HCT116 (cell line): ENCODE data around the gene LY6G6C. TPM values are rescaled to one million over a fixed set of nuclear protein-coding genes. Genes with fewer than 3 reads are reported as not detected.

Experiments
- ATAC-seq: fragments of 200-7000 bp; cut with Tn5 transposase; 2 replicates; pipeline ENCODE4 v1.9.1; 2020; ENCODE audit warnings: mild to moderate bottlenecking, moderate library complexity
- BruUV-seq: library from RNA; stranded (reverse); fragments of 400-500 nt; replicated peaks from 2 replicates; lab custom pipeline; 2021; lab: Mats Ljungman, UMichigan
- CTCF ChIA-PET: fragments of 300-600 bp; sonication (Branson Sonifier 250); formaldehyde crosslinking; loops from one replicate; lab custom pipeline; 2021; ENCODE audit warnings: antibody characterized with exemption; lab: Charles Lee
- POLR2A ChIA-PET: fragments of 300-600, 350-600 bp; sonication (Branson Sonifier 250); formaldehyde crosslinking; loops from one replicate; lab custom pipeline; 2021; ENCODE audit warnings: antibody characterized with exemption; lab: Charles Lee
- RAD21 ChIA-PET, 2 experiments: fragments of 300-600 bp; sonication (Branson Sonifier 250); formaldehyde crosslinking; loops; one replicate each; lab custom pipeline; 2023; ENCODE audit warnings: low total read pairs in 2 of 2; ENCODE audit not compliant: uncharacterized antibody in 2 of 2, unreplicated experiment in 2 of 2, low non-redundant PET in 1 of 2; lab: Charles Lee
- DNase-seq: peaks from one replicate; pipeline ENCODE4 v3.0.0-alpha.2; 2010; ENCODE audit warnings: low read depth, low spot score
- H2AFZ ChIP-seq: fragments of 200-600 bp; shearing (Covaris generic), sonication (generic); 2 replicates; pipeline ENCODE4 v1.6.1; 2017; ENCODE audit warnings: low read depth, mixed run types, mixed read lengths, antibody characterized with exemption, low read length; ENCODE audit not compliant: poor library complexity, severe bottlenecking
- H3K27ac ChIP-seq: 2 replicates; pipeline ENCODE4 v1.5.1; 2012; ENCODE audit warnings: low read depth, low read length
- H3K27me3 ChIP-seq: fragments of 200-600 bp; sonication (generic); 2 replicates; pipeline ENCODE4 v1.6.1; 2016; ENCODE audit warnings: mixed run types, low read length, mixed read lengths; ENCODE audit not compliant: insufficient read depth
- H3K36me3 ChIP-seq, 2 experiments: fragments of 200-500 bp in 1 of 2; fragments of 200-600 bp in 1 of 2; sonication (Bioruptor generic) in 1 of 2; sonication (generic) in 1 of 2; 2 replicates each; pipeline versions ENCODE4 v1.5.1 to v1.6.1; 2014 to 2016; ENCODE audit warnings: low read length in 2 of 2, inconsistent platforms in 1 of 2, mixed read lengths in 1 of 2, mixed run types in 1 of 2; ENCODE audit not compliant: insufficient read depth in 2 of 2, control insufficient read depth in 1 of 2
- H3K4me1 ChIP-seq, 2 experiments: fragments of 200-600 bp in 1 of 2; sonication (generic) in 1 of 2; 2 replicates each; pipeline versions ENCODE4 v1.5.1 to v1.6.1; 2012 to 2017; ENCODE audit warnings: low read length in 2 of 2, inconsistent platforms in 1 of 2, mild to moderate bottlenecking in 1 of 2, mixed read lengths in 1 of 2, mixed run types in 1 of 2, moderate library complexity in 1 of 2; ENCODE audit not compliant: insufficient read depth in 2 of 2, control insufficient read depth in 1 of 2
- H3K4me2 ChIP-seq: fragments of 200-600 bp; sonication (generic); 2 replicates; pipeline ENCODE4 v1.6.1; 2017; ENCODE audit warnings: mixed run types, low read length, mixed read lengths
- H3K4me3 ChIP-seq, 2 experiments: fragments of 200-600 bp in 1 of 2; sonication (generic) in 1 of 2; replicated peaks in 1 of 2; 2 replicates each; pipeline ENCODE4 v1.5.1; 2011 to 2016; ENCODE audit warnings: low read length in 2 of 2, control low read depth in 1 of 2, low read depth in 1 of 2, mild to moderate bottlenecking in 1 of 2, mixed read lengths in 1 of 2, mixed run types in 1 of 2
- H3K79me2 ChIP-seq: fragments of 200-600 bp; sonication (generic); 2 replicates; pipeline ENCODE4 v1.6.1; 2017; ENCODE audit warnings: mild to moderate bottlenecking, mixed run types, low read length, moderate library complexity, mixed read lengths; ENCODE audit not compliant: insufficient read depth
- H3K9ac ChIP-seq: fragments of 200-600 bp; sonication (generic); 2 replicates; pipeline ENCODE4 v1.6.1; 2016; ENCODE audit warnings: low read length, mixed read lengths
- H3K9me2 ChIP-seq: fragments of 200-600 bp; sonication (generic), shearing (Covaris generic); 2 replicates; pipeline ENCODE4 v1.6.1; 2017; ENCODE audit warnings: mixed run types, mild to moderate bottlenecking, moderate library complexity; ENCODE audit not compliant: insufficient read depth
- H3K9me3 ChIP-seq, 2 experiments: fragments of 200-500 bp in 1 of 2; fragments of 200-600 bp in 1 of 2; sonication (Bioruptor generic) in 1 of 2; sonication (generic) in 1 of 2; 2 replicates each; pipeline ENCODE4 v1.6.1; 2014 to 2017; ENCODE audit warnings: low read length in 2 of 2, mixed read lengths in 2 of 2, inconsistent platforms in 1 of 2, low read depth in 1 of 2, mild to moderate bottlenecking in 1 of 2, mixed run types in 1 of 2, moderate library complexity in 1 of 2; ENCODE audit not compliant: control insufficient read depth in 1 of 2, insufficient read depth in 1 of 2
- H4K20me1 ChIP-seq: fragments of 200-600 bp; sonication (generic), shearing (Covaris generic); 2 replicates; pipeline ENCODE4 v1.6.1; 2017; ENCODE audit warnings: mixed run types, mild to moderate bottlenecking, moderate library complexity; ENCODE audit not compliant: insufficient read depth
- CTCF ChIP-seq, 3 experiments: fragments of 200-600 bp in 1 of 3; sonication (generic) in 1 of 3; IDR thresholded peaks in 2 of 3; conservative IDR thresholded peaks in 1 of 3; 2 replicates each; pipeline ENCODE4 v1.5.1; 2012 to 2017; ENCODE audit warnings: low read depth in 2 of 3, low read length in 2 of 3, antibody characterized with exemption in 1 of 3, borderline replicate concordance in 1 of 3, control low read depth in 1 of 3, mild to moderate bottlenecking in 1 of 3, mixed read lengths in 1 of 3, mixed run types in 1 of 3, moderate library complexity in 1 of 3; ENCODE audit not compliant: insufficient read depth in 1 of 3
- EZH2phosphoT487 ChIP-seq: fragments of 200-600 bp; IDR thresholded peaks from 2 replicates; pipeline ENCODE4 v1.6.1; 2018; ENCODE audit warnings: antibody characterized with exemption, borderline replicate concordance
- intact Hi-C: fragments of 100-400 bp; cut with micrococcal nuclease; formaldehyde crosslinking; loops from 2 replicates; pipeline ENCODE4 v1.10.0; 2022
- total RNA-seq: library from RNA; stranded (reverse); gene quantifications from one replicate; pipeline ENCODE4 v1.2.1, GENCODE V29; 2021; ENCODE audit not compliant: unreplicated experiment

The LY6G6C gene
- total RNA-seq, 1 experiment from 2014 or later: 0.54 TPM

DNA sequence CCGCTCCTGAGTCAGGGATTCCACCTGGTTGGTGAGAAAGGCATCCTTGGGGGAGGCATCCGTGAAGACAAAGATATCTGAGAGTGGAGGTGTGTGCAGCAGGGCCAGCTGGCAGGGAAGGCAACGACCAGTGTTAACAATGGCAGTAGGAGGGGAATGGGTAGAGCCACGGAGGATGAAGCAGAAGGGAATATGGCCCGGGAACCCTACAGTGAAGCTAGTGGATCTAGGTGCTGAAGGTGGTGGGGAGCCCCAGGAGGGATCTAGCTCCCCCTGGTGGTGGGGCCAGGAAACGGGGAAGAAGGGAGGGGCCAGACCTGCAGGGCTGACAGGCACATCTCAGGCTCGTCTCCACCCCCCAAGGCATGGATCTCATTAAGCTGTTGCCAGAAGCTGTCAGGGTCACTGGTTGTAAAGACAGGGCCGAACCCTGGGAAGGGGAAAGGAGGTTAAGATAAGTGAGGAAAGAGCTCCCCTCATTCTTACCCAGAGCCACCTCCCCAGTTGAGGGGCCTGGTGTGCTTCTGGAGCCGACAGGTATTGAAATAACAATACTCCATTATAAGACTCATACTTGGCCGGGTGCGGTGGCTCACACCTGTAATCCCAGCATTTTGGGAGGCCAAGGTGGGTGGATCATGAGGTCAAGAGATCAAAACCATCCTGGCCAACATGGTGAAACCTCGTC lies 48.3 kb upstream of the LY6G6C start:
- H2AFZ ChIP-seq: no peak overlapping the region
- H3K9ac ChIP-seq: no peak overlapping the region
- TF ChIP-seq CTCF (IDR thresholded peaks at IDR 0.05 in 2 of 3, conservative IDR thresholded peaks at IDR 0.05 in 1 of 3; ENCODE audit: borderline replicate concordance in 1 of 3, insufficient read depth in 1 of 3, low read depth in 2 of 3, low read length in 2 of 3) (peak in 2 of 3 experiments; percentile 95 to 97; a peak in 4 of 6 replicates), EZH2phosphoT487 (no peak)
- no peaks in the 10 kb centered on the region for H3K9me2 ChIP-seq
- peak; percentile 86 for ATAC-seq
- H3K27ac ChIP-seq: no peak overlapping the region
- CTCF ChIA-PET: interaction anchor here (0.6 to 2.2 kb wide), 24 partner anchors 8 to 153 kb away, joined by 3 to 25 read pairs (median 5); partner anchors contain the start of genes ABHD16A, BAG6, DDAH2 and EHMT2
- H3K79me2 ChIP-seq: no peaks in the 10 kb centered on the region
- H3K36me3 ChIP-seq: no peaks in the 10 kb centered on the region
- POLR2A ChIA-PET: interaction anchor here (0.7 to 2.1 kb wide), 6 partner anchors 32 to 60 kb away, joined by 3 to 18 read pairs (median 4); partner anchors contain the start of genes CLIC1, HSPA1B and LY6G6D
- no TSS peak for BruUV-seq
- H3K4me3 ChIP-seq: no peak overlapping the region
- intact Hi-C loops: loop anchor here (1.0 to 5.0 kb wide), 2 partner anchors 90 to 1027 kb away; no protein-coding TSS in a partner anchor
- peaks cover 17 to 38% of the 10 kb centered on the region in 2 experiments for H3K4me1 ChIP-seq
- H3K4me2 ChIP-seq: peak overlapping the region; percentile 14; the same call in 1 of the 2 replicates
- no peaks in the 10 kb centered on the region for H3K9me3 ChIP-seq
- peak; percentile 42 for DNase-seq
- H3K27me3 ChIP-seq: no peaks in the 10 kb centered on the region
- no peaks in the 10 kb centered on the region for H4K20me1 ChIP-seq
- RAD21 ChIA-PET: interaction anchor here (1.0 to 1.4 kb wide), 4 partner anchors 31 to 90 kb away, joined by 3 to 6 read pairs (median 3); no protein-coding TSS in a partner anchor
